Astrocyte (in vitro differentiated cells and primary cell): ENCODE data around the gene NRP1. TPM values are rescaled to one million over a fixed set of nuclear protein-coding genes. Genes with fewer than 3 reads are reported as not detected.

Experiments used
- DNase-seq: peaks from one replicate; pipeline ENCODE4 v3.0.0-alpha.2; 2010; ENCODE audit warnings: low read depth
- FAIRE-seq: peaks from 2 replicates; lab custom pipeline; 2011; peaks lifted over from hg19 to GRCh38; lab: Jason Lieb, UNC
- H2AFZ ChIP-seq: 2 replicates; pipeline ENCODE4 v1.6.0; 2012; ENCODE audit warnings: low read depth, low read length, inconsistent platforms
- H3K27ac ChIP-seq: 2 replicates; pipeline ENCODE4 v1.5.1; 2011; ENCODE audit warnings: low read depth, low read length, inconsistent platforms
- H3K27me3 ChIP-seq: 2 replicates; pipeline ENCODE4 v1.6.0; 2011; ENCODE audit warnings: low read length, inconsistent platforms; ENCODE audit not compliant: insufficient read depth
- H3K36me3 ChIP-seq: 2 replicates; pipeline ENCODE4 v1.5.1; 2011; ENCODE audit warnings: low read length, inconsistent platforms; ENCODE audit not compliant: insufficient read depth
- H3K4me1 ChIP-seq: 2 replicates; pipeline ENCODE4 v1.5.1; 2011; ENCODE audit warnings: low read length, inconsistent platforms; ENCODE audit not compliant: insufficient read depth
- H3K4me2 ChIP-seq: 2 replicates; pipeline ENCODE4 v1.6.0; 2012; ENCODE audit warnings: low read length, inconsistent platforms
- H3K4me3 ChIP-seq: 2 replicates; pipeline ENCODE4 v1.5.1; 2011; ENCODE audit warnings: low read depth, mild to moderate bottlenecking, low read length, inconsistent platforms; ENCODE audit not compliant: insufficient read depth
- H3K79me2 ChIP-seq: 2 replicates; pipeline ENCODE4 v1.6.0; 2012; ENCODE audit warnings: mild to moderate bottlenecking, low read length, inconsistent platforms; ENCODE audit not compliant: insufficient read depth
- H3K9ac ChIP-seq: 2 replicates; pipeline ENCODE4 v1.6.0; 2012; ENCODE audit warnings: mild to moderate bottlenecking, low read length, inconsistent platforms
- H3K9me3 ChIP-seq: 2 replicates; pipeline ENCODE4 v1.5.1; 2012; ENCODE audit warnings: low read depth, mild to moderate bottlenecking, low read length, inconsistent platforms; ENCODE audit not compliant: insufficient read depth
- H4K20me1 ChIP-seq: 2 replicates; pipeline ENCODE4 v1.6.0; 2012; ENCODE audit warnings: low read length, inconsistent platforms; ENCODE audit not compliant: insufficient read depth
- H3K27ac Mint-ChIP-seq: one replicate; pipeline ENCODE4 v1.8.0; 2021; ENCODE audit warnings: mild to moderate bottlenecking, mixed read lengths; ENCODE audit not compliant: unreplicated experiment
- H3K27me3 Mint-ChIP-seq: one replicate; pipeline ENCODE4 v1.8.0; 2021; ENCODE audit warnings: low read depth, mixed read lengths; ENCODE audit not compliant: unreplicated experiment
- H3K36me3 Mint-ChIP-seq: one replicate; pipeline ENCODE4 v1.8.0; 2021; ENCODE audit warnings: low read depth, mixed read lengths; ENCODE audit not compliant: unreplicated experiment
- H3K4me1 Mint-ChIP-seq: one replicate; pipeline ENCODE4 v1.8.0; 2021; ENCODE audit warnings: low read depth, mixed read lengths; ENCODE audit not compliant: unreplicated experiment
- H3K4me3 Mint-ChIP-seq: one replicate; pipeline ENCODE4 v1.8.0; 2021; ENCODE audit warnings: mild to moderate bottlenecking, moderate library complexity, mixed read lengths; ENCODE audit not compliant: unreplicated experiment
- H3K9me3 Mint-ChIP-seq: one replicate; pipeline ENCODE4 v1.8.0; 2021; ENCODE audit warnings: mild to moderate bottlenecking, mixed read lengths; ENCODE audit not compliant: unreplicated experiment
- CTCF ChIP-seq: IDR thresholded peaks from 2 replicates; pipeline ENCODE4 v1.5.1; 2011; ENCODE audit warnings: low read depth, mild to moderate bottlenecking, inconsistent platforms, low read length, moderate library complexity; ENCODE audit not compliant: insufficient read depth
- EZH2 ChIP-seq: IDR thresholded peaks from 2 replicates; pipeline ENCODE4 v1.6.1; 2012; ENCODE audit warnings: mild to moderate bottlenecking, low read length, inconsistent platforms; ENCODE audit not compliant: insufficient read depth
- total RNA-seq: library from RNA; stranded (reverse); gene quantifications from 2 replicates; pipeline ENCODE4 v1.2.1, GENCODE V29; 2021

The NRP1 gene
- total RNA-seq, 1 donor from 2014 or later, result 59.4 TPM

- H3K4me1 Mint-ChIP-seq, result peaks cover 7% of the 10 kb centered on the region
- DNase-seq, result no peak
- Histone ChIP-seq H3K79me2 (no peaks in the 10 kb centered on the region), H3K9ac (no peak overlapping the region), H3K36me3 (no peaks in the 10 kb centered on the region), H3K27ac (no peak overlapping the region), H2AFZ (no peak overlapping the region), H3K9me3 (peaks cover 12% of the 10 kb centered on the region), H3K4me1 (peaks cover 6% of the 10 kb centered on the region), H3K4me2 (no peak overlapping the region), H4K20me1 (no peaks in the 10 kb centered on the region), H3K27me3 (no peaks in the 10 kb centered on the region), H3K4me3 (no peak overlapping the region)
- no peaks in the 10 kb centered on the region for H3K36me3 Mint-ChIP-seq
- peaks cover 25% of the 10 kb centered on the region for H3K9me3 Mint-ChIP-seq
- no peak for TF ChIP-seq CTCF
- TF ChIP-seq EZH2, result no peak
- FAIRE-seq, result no peak
- H3K27ac Mint-ChIP-seq, result no peak overlapping the region
- no peak overlapping the region for H3K4me3 Mint-ChIP-seq
- no peaks in the 10 kb centered on the region for H3K27me3 Mint-ChIP-seq
These were observed 36.8 kb upstream of the NRP1 start for GRCh38 chr10:33371234-33371633.

- Histone ChIP-seq H3K4me1 (peaks cover 10% of the 10 kb centered on the region), H2AFZ (no peak overlapping the region), H3K4me2 (no peak overlapping the region), H3K9ac (no peak overlapping the region), H3K9me3 (peaks cover 12% of the 10 kb centered on the region), H3K36me3 (no peaks in the 10 kb centered on the region), H3K4me3 (no peak overlapping the region), H3K79me2 (no peaks in the 10 kb centered on the region), H3K27me3 (no peaks in the 10 kb centered on the region), H3K27ac (no peak overlapping the region), H4K20me1 (no peaks in the 10 kb centered on the region)
- FAIRE-seq (peak; percentile 89), DNase-seq (no peak)
- TF ChIP-seq EZH2, result no peak
- Mint-ChIP-seq H3K4me3 (no peak overlapping the region), H3K4me1 (peaks cover 13% of the 10 kb centered on the region), H3K36me3 (no peaks in the 10 kb centered on the region), H3K9me3 (peaks cover 23% of the 10 kb centered on the region), H3K27ac (no peak overlapping the region), H3K27me3 (no peaks in the 10 kb centered on the region)
These were observed 36.0 kb upstream of the NRP1 start for GRCh38 chr10:33370434-33370930.

GRCh38 chr10:33368086-33368485 lies 33.6 kb upstream of the NRP1 start:
- H3K4me1 ChIP-seq, result peaks cover 16% of the 10 kb centered on the region

More at GRCh38 chr10:33368086-33368485, 33.6 kb upstream of the NRP1 start:
- no peak overlapping the region for H3K9ac ChIP-seq
- no peak overlapping the region for H3K4me2 ChIP-seq
- Mint-ChIP-seq H3K27me3 (no peaks in the 10 kb centered on the region), H3K4me1 (peaks cover 23% of the 10 kb centered on the region), H3K36me3 (no peaks in the 10 kb centered on the region), H3K4me3 (no peak overlapping the region), H3K9me3 (peaks cover 23% of the 10 kb centered on the region), H3K27ac (no peak overlapping the region)
- no peaks in the 10 kb centered on the region for H3K36me3 ChIP-seq
- H3K79me2 ChIP-seq, result no peaks in the 10 kb centered on the region
- no peak overlapping the region for H3K27ac ChIP-seq
- no peak overlapping the region for H2AFZ ChIP-seq
- H3K4me3 ChIP-seq, result no peak overlapping the region
- H3K27me3 ChIP-seq, result no peaks in the 10 kb centered on the region
- TF ChIP-seq EZH2 (no peak), CTCF (no peak)
- peaks cover 12% of the 10 kb centered on the region for H3K9me3 ChIP-seq
- FAIRE-seq (no peak), DNase-seq (no peak)
- no peaks in the 10 kb centered on the region for H4K20me1 ChIP-seq
